T1000 (cell line): ENCODE measurements around the gene CDON.
"Not testable (repeated sequence)": the region's sequence is repeated elsewhere in the genome, so short reads cannot be mapped to it uniquely, and the experiment has no call there.

Source experiments
- DNase-seq: peaks from one replicate; lab custom pipeline; 2025; ENCODE audit warnings: mixed read lengths; lab: John Stamatoyannopoulos, UW

The CDON gene

DNA sequence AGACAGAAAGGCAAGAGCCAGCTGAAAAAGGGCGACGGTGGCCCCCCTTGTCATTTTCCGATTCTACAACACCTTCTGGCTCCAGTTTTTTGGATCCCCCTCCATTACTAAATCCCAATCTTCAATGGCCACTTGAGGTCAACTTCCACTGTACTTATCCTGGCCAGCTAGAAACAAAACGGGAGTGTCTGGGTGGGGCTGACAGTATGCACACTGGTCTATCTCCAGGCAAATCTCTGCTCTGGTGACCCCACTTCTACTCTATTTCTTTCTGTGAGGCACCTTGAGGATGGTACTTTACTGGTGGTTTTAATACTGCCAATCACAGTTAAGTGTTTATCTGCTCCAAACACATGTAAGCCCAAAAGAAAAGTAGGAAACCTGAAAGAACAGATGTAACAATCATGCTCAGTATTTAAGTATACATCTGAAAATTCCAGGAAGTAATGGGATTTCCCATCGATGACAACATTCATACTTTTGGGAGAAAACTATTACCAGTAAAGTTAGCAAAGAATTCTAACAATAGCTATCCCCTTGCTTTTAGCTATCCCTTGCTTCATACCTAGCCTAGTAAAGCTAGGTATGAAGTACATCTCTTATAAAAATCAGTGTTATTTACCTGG is 16.0 kb downstream of the CDON start:
- DNase-seq: no peak

DNA sequence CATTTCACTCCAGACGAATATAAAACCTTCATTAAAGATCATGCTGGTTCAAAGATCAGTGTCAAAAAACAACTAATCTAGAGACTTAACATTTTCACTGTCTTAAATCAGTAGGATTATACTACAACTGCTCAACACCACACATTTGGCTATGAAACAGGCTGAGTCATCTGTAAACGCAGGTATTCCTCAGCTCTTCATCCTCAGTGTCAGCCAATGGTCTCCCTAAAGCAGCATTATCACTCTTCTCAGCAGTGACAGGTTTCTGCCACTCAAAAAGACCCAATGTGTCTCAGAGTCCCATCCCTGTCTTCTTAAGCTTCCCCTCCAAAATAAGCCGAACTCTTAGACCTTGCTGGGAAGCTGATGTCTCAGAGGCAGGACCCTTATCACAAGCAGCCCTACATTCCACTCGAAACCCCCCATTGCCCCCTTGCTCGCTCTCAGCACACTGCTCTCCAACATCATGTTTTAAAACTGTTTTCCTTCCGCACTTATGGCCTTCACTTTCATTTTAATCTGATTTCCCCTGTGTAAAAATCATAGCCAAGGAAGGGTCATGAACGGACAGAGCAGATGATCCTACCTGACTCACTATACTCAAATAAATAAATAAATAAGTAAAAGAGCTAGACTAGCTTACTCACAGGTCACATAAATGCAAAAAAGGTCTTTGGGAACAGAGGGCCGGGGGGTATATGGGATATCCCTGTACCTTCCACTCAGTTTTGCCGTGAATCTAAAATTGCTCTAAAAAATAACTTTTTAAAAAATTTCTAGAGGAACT is 23.0 kb downstream of the CDON start:
- DNase-seq: no peak

DNA sequence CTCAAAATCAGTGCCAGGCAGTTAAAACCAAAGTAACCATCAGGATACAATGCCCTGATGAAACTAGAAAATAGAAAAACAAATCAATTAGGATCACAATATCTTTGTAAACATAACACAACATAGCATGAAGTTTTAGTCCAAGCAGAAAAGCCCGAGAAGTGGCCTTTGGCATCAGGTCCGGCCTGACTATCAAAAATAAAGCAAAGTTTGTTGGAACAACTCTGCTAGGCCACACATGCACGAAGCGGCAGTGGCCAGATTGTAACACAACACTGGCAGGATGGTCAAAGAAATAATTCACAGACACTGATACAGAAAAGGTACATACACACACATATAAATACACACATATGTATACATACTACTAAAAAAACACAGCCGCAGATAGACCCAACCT is 26.9 kb downstream of the CDON start:
- no peak for DNase-seq

DNA sequence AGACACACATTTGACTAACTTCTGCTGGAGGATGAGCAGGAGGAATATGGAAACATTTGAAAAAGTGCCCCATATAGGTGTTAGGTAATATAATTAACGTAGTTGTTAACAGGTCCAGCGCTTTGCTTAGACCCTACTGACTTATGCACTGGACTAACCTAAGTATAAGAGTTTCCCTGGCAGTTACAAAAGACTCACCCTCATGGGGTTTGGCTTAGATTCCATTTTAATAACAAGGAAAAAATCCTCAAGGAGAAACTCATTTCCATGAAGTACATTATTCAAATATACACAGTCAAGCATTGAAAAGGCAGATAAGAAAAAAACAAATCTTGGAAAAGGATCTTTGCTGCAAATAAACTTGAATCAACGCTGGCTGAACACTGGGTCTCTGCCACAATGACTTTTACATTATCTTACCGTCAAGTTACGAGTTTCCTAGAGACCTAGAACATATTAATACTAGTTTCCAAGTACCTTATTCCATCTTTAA is 27.7 kb downstream of the CDON start:
- no peak for DNase-seq

DNA sequence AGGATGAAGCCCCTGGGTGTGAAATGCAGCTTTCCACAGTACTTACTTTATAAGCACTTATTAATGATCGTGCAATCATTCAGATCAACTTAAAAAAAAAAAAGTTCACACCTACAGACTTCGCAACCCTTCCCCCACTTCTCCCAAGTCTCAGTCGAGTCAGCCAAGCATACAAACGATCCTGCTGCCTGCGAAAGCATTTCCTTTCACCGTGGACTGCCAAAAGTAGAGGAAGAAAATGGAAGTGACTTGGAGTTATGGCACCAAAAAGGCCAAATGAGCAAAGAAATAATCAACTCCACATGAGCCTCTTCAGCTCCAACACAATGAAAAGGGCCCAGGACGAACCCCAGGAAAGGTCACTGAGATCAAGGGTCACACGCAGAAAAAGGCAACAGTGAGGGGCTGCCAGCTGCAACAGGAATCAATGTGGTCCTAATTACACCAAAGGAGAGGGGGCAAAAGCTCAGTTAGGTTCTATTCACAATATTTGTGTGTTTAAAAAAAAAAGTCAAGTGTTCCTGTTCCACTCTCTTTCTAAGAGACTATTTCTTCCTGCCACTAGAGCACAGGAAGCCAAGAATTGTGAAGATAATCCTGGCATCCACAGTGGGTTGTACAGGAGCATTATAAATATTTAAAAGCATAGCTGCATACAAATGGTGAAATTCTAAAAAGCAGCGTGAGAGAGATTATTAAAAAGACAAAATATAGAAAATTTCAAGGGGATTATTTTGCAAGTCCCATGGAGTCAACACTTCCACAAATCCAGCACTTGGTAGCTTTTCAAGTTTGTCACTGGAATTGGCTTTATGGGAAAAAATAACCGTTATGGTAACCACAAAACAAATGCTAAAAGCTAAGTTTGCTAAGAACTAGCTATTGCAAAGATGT is 28.4 kb downstream of the CDON start:
- no peak for DNase-seq

DNA sequence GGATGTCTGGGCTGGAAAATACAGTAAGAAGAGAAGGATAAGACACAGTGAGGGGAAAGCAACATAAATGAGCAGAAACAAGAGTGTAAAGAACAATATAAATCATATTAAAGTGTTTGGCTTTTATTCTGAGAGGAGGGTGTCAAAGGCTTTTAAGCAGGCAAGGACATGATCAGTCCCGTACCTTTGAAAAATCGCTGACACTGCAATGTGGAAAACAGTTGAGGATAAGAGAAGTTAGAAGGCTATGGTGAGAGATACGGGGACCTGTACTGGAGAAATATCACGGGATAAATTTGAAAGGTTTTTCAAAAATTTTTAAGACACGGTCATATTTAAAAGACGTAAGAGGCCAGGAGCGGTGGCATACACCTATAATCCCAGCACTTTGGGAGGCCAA is 30.3 kb downstream of the CDON start:
- no peak for DNase-seq

DNA sequence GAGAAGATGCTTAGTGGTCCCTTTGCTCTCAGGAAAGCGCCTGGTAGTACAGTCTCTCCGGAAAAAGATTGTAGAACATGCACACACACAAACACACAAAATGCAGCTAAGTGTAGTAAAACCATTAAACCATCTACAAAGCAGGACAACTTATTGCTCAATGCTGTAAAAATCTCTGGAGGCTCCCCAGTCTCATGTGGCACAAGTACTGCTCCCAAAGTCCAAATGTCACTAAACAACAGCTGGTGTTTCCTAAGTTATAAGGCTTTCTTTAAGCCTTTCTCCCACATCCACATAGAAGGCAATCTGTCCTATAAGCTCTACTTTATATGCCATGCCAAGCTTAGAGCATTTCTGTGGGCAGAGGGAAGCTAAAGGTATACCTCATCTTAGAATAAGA is 32.9 kb downstream of the CDON start:
- DNase-seq: no peak

DNA sequence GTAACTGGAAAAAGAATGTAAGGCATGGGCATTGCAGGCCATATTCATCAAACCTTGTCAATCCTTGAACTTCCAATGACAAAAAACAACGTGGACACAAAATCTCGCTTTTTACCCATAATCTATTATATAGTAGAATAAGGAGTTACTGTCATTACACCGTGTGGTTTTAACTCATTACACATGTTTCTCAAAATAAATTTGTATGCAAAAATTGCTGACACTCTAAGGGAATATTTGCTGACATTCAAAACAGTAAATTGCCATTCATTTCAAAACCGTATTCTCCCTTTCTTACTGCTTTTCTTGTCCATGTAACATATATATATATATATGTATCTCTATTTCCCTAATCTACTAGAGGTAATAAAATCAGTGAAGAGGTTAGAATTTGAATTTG is 33.4 kb downstream of the CDON start:
- DNase-seq: no peak

DNA sequence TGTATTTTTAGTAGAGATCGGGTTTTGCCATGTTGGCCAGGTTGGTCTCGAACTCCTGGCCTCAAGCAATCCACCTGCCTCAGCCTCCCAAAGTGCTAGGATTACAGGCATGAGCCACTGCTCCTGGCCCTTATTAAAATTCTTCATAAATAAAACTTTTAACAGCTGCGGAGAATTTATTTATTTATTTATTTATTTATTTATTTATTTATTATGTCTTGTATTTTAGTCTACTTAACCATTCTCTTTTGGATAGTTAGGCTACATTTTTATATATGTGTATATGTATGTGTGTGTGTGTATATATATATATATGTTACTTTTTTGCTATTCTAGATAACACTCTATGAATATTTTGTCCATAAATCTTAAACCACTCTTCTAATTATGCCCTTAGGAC is 34.1 kb downstream of the CDON start:
- DNase-seq: not testable (repeated sequence)

DNA sequence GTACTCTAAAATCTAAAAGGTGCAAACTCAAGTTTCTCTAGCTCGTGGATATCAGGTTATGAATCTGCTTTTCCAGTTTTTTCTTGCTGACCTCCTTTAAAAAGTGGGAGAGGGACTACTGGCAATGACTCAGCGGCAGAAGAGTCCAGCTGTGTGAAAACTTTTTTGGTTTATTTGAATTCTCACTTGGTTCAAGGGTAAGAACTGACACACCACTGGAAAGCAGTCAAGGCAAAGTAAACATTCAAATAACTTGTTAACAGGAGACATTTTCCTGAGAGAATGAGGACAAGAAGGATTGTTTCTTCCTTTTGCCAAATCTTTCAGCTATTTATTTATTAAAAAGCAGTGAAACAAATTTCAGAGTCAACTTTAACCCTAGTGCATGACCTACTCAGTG is 36.1 kb downstream of the CDON start:
- DNase-seq: no peak

DNA sequence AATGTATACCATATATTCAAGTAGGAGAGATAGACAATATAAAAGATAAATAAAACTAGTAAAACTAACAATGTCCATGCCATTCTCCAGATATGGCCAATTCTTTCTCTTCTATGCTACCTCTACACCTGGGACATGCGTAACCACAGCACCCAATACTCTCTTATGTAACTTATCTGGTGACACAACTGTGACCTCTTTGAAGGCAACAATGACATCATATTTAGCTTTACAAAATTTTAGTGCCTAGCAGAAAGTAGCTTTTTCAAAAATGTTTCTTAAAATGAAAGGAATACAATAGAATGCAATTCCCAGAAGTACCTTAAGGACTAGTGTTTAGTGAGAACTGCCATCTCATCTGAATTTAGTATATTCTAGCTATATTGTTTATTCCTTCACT is 36.8 kb downstream of the CDON start:
- no peak for DNase-seq

DNA sequence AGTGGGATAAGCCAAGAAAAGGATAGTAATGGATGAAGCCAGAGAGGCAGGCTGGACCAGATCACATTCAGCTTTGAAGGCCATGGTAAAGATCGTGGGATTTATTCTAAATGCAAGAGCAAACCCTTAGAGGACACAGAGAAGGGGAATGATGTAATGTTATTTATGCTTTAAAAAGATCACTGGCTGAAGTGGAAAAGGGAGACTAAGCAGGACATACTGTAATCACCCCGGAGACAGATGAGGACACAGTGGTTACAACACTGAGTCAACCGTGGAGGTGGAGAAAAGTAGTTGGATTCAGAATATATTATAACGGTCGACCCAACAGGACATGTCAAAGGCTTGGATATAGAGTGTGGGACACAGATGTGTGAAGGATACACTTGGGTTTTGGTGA is 38.5 kb downstream of the CDON start:
- no peak for DNase-seq

DNA sequence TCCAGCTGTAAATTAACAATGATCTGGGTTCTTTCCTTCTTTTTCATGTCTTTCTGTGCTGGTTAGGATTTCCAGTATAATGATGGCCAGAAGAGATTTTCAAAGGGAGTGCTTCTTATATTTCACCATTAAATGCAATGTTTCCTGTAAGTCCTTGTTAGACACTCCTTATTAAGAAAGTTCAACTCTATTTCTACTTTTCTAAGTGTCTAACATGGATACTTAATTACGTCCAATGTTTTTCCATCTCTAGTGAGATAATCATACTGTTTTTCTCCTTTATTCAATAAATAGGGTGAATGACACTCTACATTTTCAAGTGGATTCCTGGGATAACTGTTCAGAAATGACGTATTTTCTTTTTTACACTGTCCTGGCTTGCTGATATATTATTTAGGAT is 49.8 kb downstream of the CDON start:
- DNase-seq: no peak

DNA sequence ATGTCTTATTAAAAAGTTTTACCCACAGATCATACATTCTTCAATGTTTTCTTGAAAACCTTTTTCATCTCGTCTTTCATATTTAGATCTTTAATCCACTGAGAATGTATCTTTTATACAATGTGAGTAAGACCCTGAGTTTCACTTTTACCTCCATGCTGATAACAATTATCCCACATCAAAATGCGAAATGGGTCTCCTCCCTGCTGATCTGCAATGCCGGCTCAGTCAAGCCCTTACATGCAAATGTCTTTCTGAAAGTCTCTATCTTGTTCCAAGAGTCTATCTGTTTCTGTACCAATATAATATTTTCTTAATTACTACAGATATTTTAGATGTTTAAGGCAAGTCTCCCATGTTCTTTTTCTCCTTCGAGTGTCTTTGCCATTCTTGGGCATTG is 50.9 kb downstream of the CDON start:
- no peak for DNase-seq

DNA sequence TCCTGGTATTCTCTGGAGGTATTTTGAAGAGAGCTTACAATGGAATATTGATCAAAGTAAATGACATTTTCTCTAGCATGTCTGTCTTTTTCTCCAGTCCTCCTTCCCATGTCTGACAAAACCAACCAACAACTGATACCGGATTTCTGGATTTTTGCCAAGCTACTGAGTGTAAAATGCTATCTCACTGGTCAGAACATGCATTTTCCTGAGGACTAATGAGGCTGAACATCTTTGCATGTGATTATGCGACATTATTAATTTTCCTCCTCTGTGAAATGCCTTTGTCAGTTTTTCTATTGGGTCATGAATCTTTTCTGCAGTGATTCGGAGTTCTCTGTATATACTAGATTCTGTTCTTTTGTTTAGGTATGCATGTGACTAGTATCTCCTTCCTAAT is 51.4 kb downstream of the CDON start:
- DNase-seq: no peak

DNA sequence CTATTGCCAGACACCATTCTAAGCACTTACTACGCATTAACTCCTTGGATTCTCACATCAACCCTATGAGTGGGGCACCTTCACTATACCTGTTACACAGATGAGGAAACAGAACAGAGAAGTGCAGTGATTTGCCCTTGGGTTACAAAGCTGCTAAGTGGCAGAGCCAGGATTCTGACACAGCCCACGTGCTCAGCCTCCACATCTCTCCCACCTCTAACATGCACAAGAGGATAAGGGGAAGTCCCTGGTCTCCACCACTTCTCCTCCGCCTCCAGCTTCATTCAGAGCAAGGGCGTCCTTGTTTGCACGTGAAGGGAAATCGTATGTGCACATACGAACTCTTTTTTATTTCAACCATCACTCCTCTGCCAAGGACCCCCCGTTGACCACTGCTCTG is 53.7 kb downstream of the CDON start:
- DNase-seq: no peak

DNA sequence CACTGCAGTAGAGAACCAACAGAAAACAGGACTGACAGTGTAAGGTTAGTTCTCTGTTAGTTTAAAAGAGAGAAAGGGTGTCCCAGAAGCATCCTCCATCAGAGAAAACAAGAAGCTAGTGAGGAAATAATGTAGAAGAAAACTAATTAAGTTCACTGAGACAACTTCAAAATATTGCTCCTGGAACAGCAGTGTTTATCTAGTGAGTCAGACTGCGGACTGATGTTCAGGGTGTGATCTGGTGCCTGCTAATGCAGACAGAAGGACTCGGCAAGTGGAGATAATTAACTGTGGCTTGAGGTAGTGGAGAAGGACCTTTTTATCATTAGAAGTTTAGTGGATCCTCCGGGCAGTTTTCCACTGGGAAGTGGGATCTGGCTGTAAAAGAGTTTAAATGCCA is 55.4 kb downstream of the CDON start:
- no peak for DNase-seq

DNA sequence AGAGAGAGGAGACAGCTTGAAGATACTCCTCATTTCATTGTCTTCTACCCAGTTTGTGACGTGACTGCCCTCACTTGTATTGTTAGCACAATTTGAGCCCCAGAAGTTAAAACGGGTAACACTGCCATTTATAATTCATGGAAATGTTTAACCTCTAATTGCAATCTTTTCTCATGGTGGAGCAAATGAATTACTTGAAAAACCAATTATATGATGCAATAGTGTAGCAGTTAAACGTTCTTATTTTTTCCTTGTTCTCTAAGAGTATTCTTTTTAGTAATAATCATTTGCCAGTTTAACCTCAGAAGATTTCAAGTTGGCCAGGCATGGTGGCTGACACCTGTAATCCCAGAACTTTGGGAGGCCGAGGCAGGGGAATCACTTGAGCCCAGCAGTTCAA is 56.6 kb downstream of the CDON start:
- no peak for DNase-seq

DNA sequence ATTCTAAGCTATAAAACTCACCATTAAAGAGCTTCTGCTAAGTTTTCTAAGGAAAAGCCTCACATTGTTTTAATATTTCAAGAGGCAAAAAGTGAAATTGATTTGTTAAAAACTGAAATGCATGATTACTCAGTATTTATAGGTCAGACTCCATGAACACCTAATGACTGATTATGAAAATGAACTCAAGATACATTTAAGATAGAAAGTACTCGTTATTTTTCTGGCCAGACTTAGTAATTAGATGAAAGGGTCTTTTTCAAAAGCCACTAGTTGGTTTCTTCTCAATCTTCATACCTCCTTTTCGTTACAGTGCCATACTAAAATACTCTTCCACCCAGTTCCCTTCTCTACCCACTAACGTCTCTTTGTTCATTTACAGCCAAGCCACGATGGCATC is 60.5 kb downstream of the CDON start:
- no peak for DNase-seq

DNA sequence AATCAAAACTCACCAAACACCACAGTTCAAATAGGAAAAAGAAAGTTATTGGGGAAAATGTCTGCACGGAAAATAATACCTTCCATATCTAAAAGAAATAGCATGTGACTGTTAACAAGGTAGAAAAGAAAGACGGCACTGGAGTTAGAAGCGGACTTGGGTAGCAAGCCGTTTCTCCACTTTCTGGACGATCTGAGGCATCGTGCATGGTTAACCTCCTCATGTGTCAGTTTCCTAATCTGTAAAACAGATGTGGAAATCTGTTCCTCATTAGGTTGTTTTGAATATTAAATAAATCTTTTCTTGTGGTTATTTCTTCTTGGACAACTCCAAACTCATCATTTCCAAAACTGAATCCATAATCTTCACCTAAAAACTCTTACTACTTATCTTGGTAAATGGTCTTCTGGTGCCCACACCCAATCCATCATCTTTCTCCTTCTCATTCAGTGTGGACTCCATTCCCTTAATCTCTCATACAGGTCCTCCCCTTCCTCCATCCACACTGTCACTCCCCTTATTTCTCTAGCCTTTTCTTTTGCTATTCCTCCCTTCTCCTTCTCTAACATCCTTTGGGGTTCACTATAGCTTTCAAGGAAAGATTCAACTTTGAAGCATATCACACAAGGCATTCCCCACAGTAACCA is 63.3 kb downstream of the CDON start:
- DNase-seq: no peak

DNA sequence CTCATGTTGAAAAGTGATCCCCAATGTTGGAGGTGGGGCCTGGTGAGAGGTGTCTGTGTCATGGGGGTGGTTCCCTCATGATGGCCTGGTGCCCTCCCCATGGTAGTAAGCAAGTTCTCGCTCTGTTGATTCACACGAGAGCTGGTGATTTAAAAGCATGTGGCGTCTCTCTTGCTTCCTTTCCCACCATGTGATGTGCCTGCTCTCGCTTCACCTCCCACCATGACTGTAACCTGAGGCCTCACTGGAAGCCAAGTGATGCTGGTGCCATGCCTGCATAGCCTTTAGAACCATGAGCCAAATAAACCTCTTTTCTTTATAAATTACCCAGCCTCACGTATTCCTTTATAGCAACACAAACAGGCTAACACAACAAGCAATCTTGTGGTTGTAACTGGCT is 64.4 kb downstream of the CDON start:
- no peak for DNase-seq

DNA sequence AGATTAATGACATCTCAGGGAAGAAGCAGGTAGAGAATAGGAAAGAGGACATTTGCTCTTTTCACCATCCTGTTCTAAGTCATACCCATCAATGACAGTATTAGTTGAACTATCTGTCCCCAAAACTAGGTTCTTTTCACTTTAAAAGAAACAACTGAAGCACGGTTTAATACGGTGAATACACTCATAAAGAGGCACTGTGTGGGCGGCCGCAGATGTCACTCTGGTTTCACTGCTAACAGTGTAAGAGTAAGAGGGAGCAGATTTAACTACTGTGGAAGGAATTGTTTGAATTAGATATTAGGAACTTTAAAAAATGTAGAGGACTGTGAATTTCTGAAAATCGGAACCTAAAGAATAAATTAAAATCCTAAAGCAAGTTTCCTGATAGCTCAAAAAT is 67.4 kb downstream of the CDON start:
- DNase-seq: no peak
